Panc1 (cell line): ENCODE measurements around the gene UBP1. TPM values are rescaled to one million over a fixed set of nuclear protein-coding genes. Genes with fewer than 3 reads are reported as not detected.
"Not testable (repeated sequence)": the region's sequence is repeated elsewhere in the genome, so short reads cannot be mapped to it uniquely, and the experiment has no call there.

Experiments used
- ATAC-seq: fragments of 200-7000 bp; cut with Tn5 transposase; 2 replicates; pipeline ENCODE4 v1.9.1; 2020; ENCODE audit warnings: mild to moderate bottlenecking, moderate library complexity
- BruUV-seq: library from RNA; stranded (reverse); fragments of 400-500 nt; replicated peaks from 2 replicates; lab custom pipeline; 2021; lab: Mats Ljungman, UMichigan
- CTCF ChIA-PET: fragments of 300-600 bp; sonication (Branson Sonifier 250); formaldehyde crosslinking; loops from one replicate; lab custom pipeline; 2022; ENCODE audit warnings: antibody characterized with exemption; lab: Charles Lee
- POLR2A ChIA-PET: fragments of 300-600 bp; sonication (Branson Sonifier 250); formaldehyde crosslinking; loops from one replicate; lab custom pipeline; 2022; ENCODE audit warnings: antibody characterized with exemption; lab: Charles Lee
- DNase-seq: peaks from one replicate; pipeline ENCODE4 v3.0.0-alpha.2; 2010; ENCODE audit warnings: low read depth, low spot score
- H3K27ac ChIP-seq: 2 replicates; pipeline ENCODE4 v1.5.1; 2011; ENCODE audit warnings: mild to moderate bottlenecking, low read length, inconsistent platforms
- H3K27me3 ChIP-seq: fragments of 200-500 bp; sonication (Bioruptor generic); 2 replicates; pipeline ENCODE4 v1.6.0; 2014; ENCODE audit warnings: low read length, inconsistent platforms; ENCODE audit not compliant: control insufficient read depth, insufficient read depth
- H3K36me3 ChIP-seq: fragments of 200-500 bp; sonication (Bioruptor generic); 2 replicates; pipeline ENCODE4 v1.5.1; 2014; ENCODE audit warnings: inconsistent platforms, mild to moderate bottlenecking, low read length, moderate library complexity; ENCODE audit not compliant: control insufficient read depth, insufficient read depth
- H3K4me1 ChIP-seq: 2 replicates; pipeline ENCODE4 v1.5.1; 2011; ENCODE audit warnings: inconsistent platforms, mild to moderate bottlenecking, low read length, moderate library complexity; ENCODE audit not compliant: control insufficient read depth, insufficient read depth
- H3K4me3 ChIP-seq, 2 experiments: 2 replicates each; pipeline ENCODE4 v1.5.1; 2011 to 2012; ENCODE audit warnings: low read depth in 2 of 2, low read length in 2 of 2, mild to moderate bottlenecking in 2 of 2, inconsistent platforms in 1 of 2, moderate library complexity in 1 of 2
- H3K9me3 ChIP-seq: fragments of 200-500 bp; sonication (Bioruptor generic); 2 replicates; pipeline ENCODE4 v1.5.1; 2014; ENCODE audit warnings: low read depth, mild to moderate bottlenecking, inconsistent platforms, low read length, moderate library complexity; ENCODE audit not compliant: control insufficient read depth, insufficient read depth
- POLR2AphosphoS5 ChIP-seq: IDR thresholded peaks from 2 replicates; pipeline ENCODE4 v1.6.1; 2012; ENCODE audit warnings: mild to moderate bottlenecking, low read depth, low read length, moderate library complexity
- REST ChIP-seq, 2 experiments: IDR thresholded peaks; 2 replicates each; pipeline ENCODE4 v1.6.1; 2011 to 2012; ENCODE audit warnings: low read depth in 2 of 2, control low read depth in 1 of 2, low read length in 1 of 2, mild to moderate bottlenecking in 1 of 2, moderate library complexity in 1 of 2; ENCODE audit not compliant: insufficient read depth in 1 of 2
- SIN3A ChIP-seq: IDR thresholded peaks from 2 replicates; pipeline ENCODE4 v1.6.1; 2012; ENCODE audit warnings: low read depth, mild to moderate bottlenecking, low read length, moderate library complexity, borderline replicate concordance; ENCODE audit not compliant: insufficient read depth
- TCF7L2 ChIP-seq: IDR thresholded peaks from 2 replicates; pipeline ENCODE4 v1.6.1; 2011; ENCODE audit warnings: mild to moderate bottlenecking, low read depth, low read length, inconsistent platforms
- in situ Hi-C: cut with HindIII; loops from 2 replicates; pipeline ENCODE4 v1.10.0; 2016; ENCODE audit warnings: low sequenced_read_pairs, low pct_unique_long_range_greater_than_20kb
- intact Hi-C: fragments of 100-400 bp; cut with micrococcal nuclease; formaldehyde crosslinking; loops from one replicate; pipeline ENCODE4 v1.10.0; 2022; ENCODE audit not compliant: unreplicated experiment
- total RNA-seq: library from RNA; stranded (reverse); gene quantifications from one replicate; pipeline ENCODE4 v1.2.1, GENCODE V29; 2021; ENCODE audit not compliant: unreplicated experiment
- TF ChIP-seq, protein P1 (sequence below): fragments of 450-650 bp; IDR thresholded peaks from 2 replicates; pipeline ENCODE4 v1.5.1; 2017; ENCODE audit warnings: mild to moderate bottlenecking

UBP1 gene
- total RNA-seq, 1 experiment from 2014 or later: 62.4 TPM

DNA sequence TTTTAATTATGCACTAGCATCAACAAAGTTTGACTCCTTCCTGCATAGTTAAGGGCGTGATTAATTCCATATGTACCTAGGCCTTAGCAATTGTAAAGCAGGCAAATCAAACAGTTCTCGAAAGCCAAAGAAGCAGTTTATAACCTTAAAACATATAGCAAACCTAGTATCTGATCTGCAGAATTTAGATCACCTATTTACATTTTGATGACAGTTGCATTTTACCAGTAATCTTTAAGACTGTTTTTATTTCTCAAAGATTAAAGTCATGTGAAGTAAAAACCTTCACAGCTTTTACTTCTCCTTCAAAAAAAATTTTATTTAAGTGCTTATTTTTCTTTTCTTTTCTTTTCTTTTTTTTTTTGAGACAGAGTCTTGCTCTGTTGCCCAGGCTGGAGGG is 20.9 kb upstream of the UBP1 start:
- in situ Hi-C loops: no loop called here
- BruUV-seq: no TSS peak
- no peaks in the 10 kb centered on the region for H3K4me1 ChIP-seq
- DNase-seq (no peak), ATAC-seq (no peak)
- no peaks in the 10 kb centered on the region for H3K36me3 ChIP-seq
- no peak overlapping the region for H3K27ac ChIP-seq
- intact Hi-C loops: no loop called here
- TF ChIP-seq TCF7L2: no peak
- TF ChIP-seq, protein P1, sequence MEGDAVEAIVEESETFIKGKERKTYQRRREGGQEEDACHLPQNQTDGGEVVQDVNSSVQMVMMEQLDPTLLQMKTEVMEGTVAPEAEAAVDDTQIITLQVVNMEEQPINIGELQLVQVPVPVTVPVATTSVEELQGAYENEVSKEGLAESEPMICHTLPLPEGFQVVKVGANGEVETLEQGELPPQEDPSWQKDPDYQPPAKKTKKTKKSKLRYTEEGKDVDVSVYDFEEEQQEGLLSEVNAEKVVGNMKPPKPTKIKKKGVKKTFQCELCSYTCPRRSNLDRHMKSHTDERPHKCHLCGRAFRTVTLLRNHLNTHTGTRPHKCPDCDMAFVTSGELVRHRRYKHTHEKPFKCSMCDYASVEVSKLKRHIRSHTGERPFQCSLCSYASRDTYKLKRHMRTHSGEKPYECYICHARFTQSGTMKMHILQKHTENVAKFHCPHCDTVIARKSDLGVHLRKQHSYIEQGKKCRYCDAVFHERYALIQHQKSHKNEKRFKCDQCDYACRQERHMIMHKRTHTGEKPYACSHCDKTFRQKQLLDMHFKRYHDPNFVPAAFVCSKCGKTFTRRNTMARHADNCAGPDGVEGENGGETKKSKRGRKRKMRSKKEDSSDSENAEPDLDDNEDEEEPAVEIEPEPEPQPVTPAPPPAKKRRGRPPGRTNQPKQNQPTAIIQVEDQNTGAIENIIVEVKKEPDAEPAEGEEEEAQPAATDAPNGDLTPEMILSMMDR: no peak
- TF ChIP-seq SIN3A: no peak
- no peak for TF ChIP-seq POLR2AphosphoS5
- no peak for TF ChIP-seq REST (IDR thresholded peaks at IDR 0.05; ENCODE audit: insufficient read depth in 1 of 2, low read depth in 2 of 2, low read length in 1 of 2)
- CTCF ChIA-PET: no interaction called here
- no peaks in the 10 kb centered on the region for H3K27me3 ChIP-seq
- H3K4me3 ChIP-seq: no peak overlapping the region
- POLR2A ChIA-PET: no interaction called here
- no peaks in the 10 kb centered on the region for H3K9me3 ChIP-seq

DNA sequence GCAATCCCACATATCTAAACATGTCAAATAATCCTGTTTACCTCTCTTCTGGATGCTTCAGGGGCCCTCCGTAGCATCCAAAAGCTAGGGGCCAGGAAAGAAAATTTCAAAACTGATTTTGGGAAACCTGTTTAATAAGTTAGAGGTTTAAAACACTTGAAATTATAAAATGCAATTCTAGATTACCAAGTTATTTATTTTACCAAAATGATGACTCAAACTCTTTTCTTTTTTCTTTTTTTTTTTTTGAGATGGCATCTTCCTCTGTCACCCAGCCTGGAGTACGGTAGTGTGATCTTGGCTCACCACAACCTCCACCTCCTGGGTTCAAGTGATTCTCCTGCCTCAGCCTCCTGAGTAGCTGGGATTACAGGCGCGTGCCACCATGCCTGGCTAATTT is 19.4 kb upstream of the UBP1 start:
- in situ Hi-C loops, H3K27ac ChIP-seq, intact Hi-C loops, DNase-seq, CTCF ChIA-PET, H3K4me3 ChIP-seq, H3K4me1 ChIP-seq, H3K27me3 ChIP-seq, ATAC-seq, BruUV-seq, H3K9me3 ChIP-seq, H3K36me3 ChIP-seq: not testable (repeated sequence)
- POLR2A ChIA-PET: interaction anchor here (0.6 kb wide), 1 partner anchor 14 kb away, joined by 8 read pairs; no protein-coding TSS in a partner anchor

DNA sequence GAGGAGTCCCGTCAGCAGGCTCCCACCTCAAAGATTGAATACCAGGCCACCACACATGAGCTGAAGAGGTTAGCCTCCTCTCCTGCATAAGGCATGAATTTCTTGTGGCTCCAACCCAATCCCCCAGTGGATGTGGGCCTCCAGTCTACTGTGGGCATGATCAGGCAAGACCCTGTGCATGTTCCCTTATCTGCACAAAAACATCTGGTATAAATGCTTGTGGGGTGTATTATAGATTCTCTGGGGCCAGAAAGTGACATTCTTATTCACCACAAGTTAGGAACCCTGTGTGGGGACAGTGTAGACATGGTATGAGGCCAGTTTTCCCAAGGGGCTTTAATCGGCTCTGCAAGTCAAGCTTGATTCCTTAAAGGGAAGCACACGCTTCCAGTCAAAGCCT is 18.2 kb upstream of the UBP1 start:
- Histone ChIP-seq H3K27ac (no peak overlapping the region), H3K9me3 (no peaks in the 10 kb centered on the region), H3K4me3 (no peak overlapping the region), H3K36me3 (no peaks in the 10 kb centered on the region), H3K4me1 (no peaks in the 10 kb centered on the region), H3K27me3 (no peaks in the 10 kb centered on the region)
- intact Hi-C loops: no loop called here
- TF ChIP-seq SIN3A (no peak), POLR2AphosphoS5 (no peak), TCF7L2 (no peak), REST (IDR thresholded peaks at IDR 0.05; ENCODE audit: insufficient read depth in 1 of 2, low read depth in 2 of 2, low read length in 1 of 2) (no peak)
- TF ChIP-seq, protein P1: no peak
- POLR2A ChIA-PET: no interaction called here
- no TSS peak for BruUV-seq
- ATAC-seq: no peak
- in situ Hi-C loops: no loop called here
- CTCF ChIA-PET: no interaction called here
- DNase-seq: no peak
